CD4-positive, alpha-beta T cell treated with Interleukin-12 subunit alpha and Interleukin-12 subunit beta, for 1 hour (primary cell): Measurements from ENCODE around the gene PLEKHG1.

Source experiments
- DNase-seq: peaks from one replicate; pipeline ENCODE4 v3.0.0-alpha.2; 2020

Gene PLEKHG1

DNA sequence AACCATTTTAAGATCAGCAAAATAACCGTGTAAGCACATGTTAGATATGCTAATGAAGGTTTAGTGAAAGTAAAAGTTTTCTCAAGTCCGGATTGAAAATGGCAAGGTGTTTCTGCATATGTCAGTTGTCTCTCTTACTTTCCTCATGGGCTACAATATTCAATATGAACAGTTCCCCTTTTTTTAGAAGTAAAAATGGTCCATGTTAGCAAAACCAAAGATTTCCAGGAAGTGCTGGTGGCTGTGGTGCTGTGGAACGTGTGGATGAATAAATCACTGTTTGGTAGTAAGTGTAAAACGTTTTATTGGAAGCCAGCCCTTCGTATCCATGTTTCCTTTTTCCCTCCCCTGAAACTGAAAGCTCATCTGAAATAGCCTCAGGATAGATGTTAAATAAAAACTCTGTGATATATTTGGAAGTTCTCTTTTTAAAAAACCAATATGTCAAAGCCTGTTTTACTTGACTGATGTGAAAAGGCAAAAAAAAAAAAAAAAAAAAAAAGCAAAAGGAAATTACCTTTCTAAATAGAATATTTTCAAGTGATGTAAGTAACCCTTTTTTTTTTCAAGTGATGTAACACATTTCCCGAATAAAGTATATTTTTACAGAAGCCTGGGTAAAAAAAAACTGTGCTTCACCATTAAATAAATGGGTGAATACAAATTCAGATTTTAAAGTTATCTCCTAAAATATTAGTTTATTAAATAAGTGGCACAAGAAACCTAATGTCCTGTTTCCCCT, 41.9 kb downstream of the PLEKHG1 start:
- no peak for DNase-seq

DNA sequence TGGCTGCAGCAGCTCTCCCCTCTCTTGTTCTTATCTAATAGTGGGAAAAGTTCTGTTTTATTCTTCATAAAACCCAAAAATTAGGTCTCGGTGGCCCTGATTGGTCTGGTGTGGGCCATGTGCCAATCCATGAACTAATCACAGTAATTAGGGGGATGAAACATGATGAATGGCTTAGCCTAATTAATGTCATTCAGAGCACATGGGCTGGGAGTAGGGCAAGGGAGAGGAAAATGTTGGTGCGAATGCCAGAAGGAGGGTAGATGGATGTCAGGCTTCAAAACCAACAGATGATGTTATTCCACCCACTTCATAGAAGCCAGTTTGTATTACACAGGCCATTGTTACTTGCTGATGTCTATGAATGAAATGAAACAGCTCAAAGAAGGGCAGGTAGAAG, 46.5 kb downstream of the PLEKHG1 start:
- DNase-seq: no peak

DNA sequence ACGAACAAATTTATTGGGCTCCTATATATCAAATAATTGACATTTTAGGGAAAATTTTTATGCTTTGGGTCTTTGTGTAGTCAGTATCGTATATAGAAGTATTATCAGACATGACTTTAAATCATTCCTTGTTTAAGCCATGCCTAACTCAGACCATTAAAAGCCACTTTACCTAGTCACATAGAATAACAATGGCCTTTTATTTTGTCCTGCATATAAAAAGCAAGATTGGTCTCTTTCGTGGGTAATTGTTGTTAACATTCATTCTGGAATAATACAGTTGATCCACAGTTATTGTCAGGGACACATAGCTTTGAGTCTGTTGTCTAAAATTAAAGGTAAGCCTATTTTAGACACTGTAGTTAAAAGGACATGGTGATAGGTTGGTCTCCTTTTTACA, 47.4 kb downstream of the PLEKHG1 start:
- no peak for DNase-seq
